HG02588 (cell line): ENCODE measurements around the gene DSN1.

Source experiments
- ATAC-seq: cut with Tn5 transposase; IDR thresholded peaks from one replicate; pipeline ENCODE4 v1.9.1; 2021; ENCODE audit warnings: mild to moderate bottlenecking, moderate library complexity; ENCODE audit not compliant: unreplicated experiment

DSN1 gene

GRCh38 chr20:36758276-36758675, 15.3 kb downstream of the DSN1 start:
- ATAC-seq = no peak

GRCh38 chr20:36756496-36756895, 17.1 kb downstream of the DSN1 start:
- ATAC-seq = no peak

- no peak for ATAC-seq
Measured at GRCh38 chr20:36754656-36755222, 18.8 kb downstream of the DSN1 start.

- no peak for ATAC-seq
Measured at GRCh38 chr20:36752582-36752981, 21.0 kb downstream of the DSN1 start.

- ATAC-seq = peak; percentile 90
Measured at GRCh38 chr20:36745927-36746659, 27.5 kb downstream of the DSN1 start, which contains the start of gene NDRG3. TSS of gene NDRG3 (minus strand) at chr20:36746090. CDS start at chr20:36721735, 24,355 bp downstream.

GRCh38 chr20:36745234-36745926, 28.2 kb downstream of the DSN1 start:
- ATAC-seq = peak; percentile 40

GRCh38 chr20:36744764-36745191, 28.8 kb downstream of the DSN1 start:
- ATAC-seq = no peak

- ATAC-seq = no peak
Measured at GRCh38 chr20:36744243-36744642, 29.3 kb downstream of the DSN1 start.

GRCh38 chr20:36742558-36742957, 31.0 kb downstream of the DSN1 start:
- ATAC-seq = no peak

GRCh38 chr20:36741072-36741471, 32.5 kb downstream of the DSN1 start:
- no peak for ATAC-seq

GRCh38 chr20:36737183-36737499, 36.4 kb downstream of the DSN1 start:
- no peak for ATAC-seq

GRCh38 chr20:36736451-36737182, 36.9 kb downstream of the DSN1 start:
- no peak for ATAC-seq

- ATAC-seq = no peak
Measured at GRCh38 chr20:36732456-36732855, 41.1 kb downstream of the DSN1 start.

- ATAC-seq = no peak
Measured at GRCh38 chr20:36728986-36729385, 44.6 kb downstream of the DSN1 start.

- no peak for ATAC-seq
Measured at GRCh38 chr20:36726168-36726567, 47.4 kb downstream of the DSN1 start.

- no peak for ATAC-seq
Measured at GRCh38 chr20:36720510-36720909, 53.1 kb downstream of the DSN1 start.

GRCh38 chr20:36717657-36718056, 55.9 kb downstream of the DSN1 start:
- no peak for ATAC-seq

GRCh38 chr20:36717021-36717420, 56.5 kb downstream of the DSN1 start:
- no peak for ATAC-seq

GRCh38 chr20:36712775-36713174, 60.8 kb downstream of the DSN1 start:
- ATAC-seq = no peak

- ATAC-seq = no peak
Measured at GRCh38 chr20:36709126-36709525, 64.4 kb downstream of the DSN1 start.

GRCh38 chr20:36703530-36703929, 70.0 kb downstream of the DSN1 start:
- no peak for ATAC-seq
